Heart right ventricle (tissue), 16 donors: ENCODE results near the gene OBI1. TPM values are rescaled to one million over a fixed set of nuclear protein-coding genes. Genes with fewer than 3 reads are reported as not detected.

Source experiments
- ATAC-seq, 8 donors: fragments of 200-7000 bp; cut with Tn5 transposase; one replicate each; pipeline ENCODE4 v1.9.1; 2020; ENCODE audit warnings: mild to moderate bottlenecking in 8 of 8, moderate library complexity in 8 of 8, moderate number of reproducible peaks in 1 of 8
- DNase-seq, 2 donors: peaks; one replicate each; pipeline ENCODE4 v3.0.0-alpha.2; 2020
- H3K27ac ChIP-seq, 10 donors: fragments of 200-600 bp; sonication (generic) in 2 of 10; one replicate each; pipeline versions ENCODE4 v1.5.0 to v1.8.0; 2020 to 2022; ENCODE audit warnings: mild to moderate bottlenecking in 3 of 10
- H3K27me3 ChIP-seq, 7 donors: fragments of 200-600 bp; one replicate each; pipeline ENCODE4 v1.8.0; 2021 to 2022; ENCODE audit warnings: mild to moderate bottlenecking in 2 of 7
- H3K36me3 ChIP-seq, 9 donors: fragments of 200-600 bp; sonication (generic) in 1 of 9; one replicate each; pipeline versions ENCODE4 v1.5.0 to v1.8.0; 2020 to 2022; ENCODE audit warnings: mild to moderate bottlenecking in 2 of 9
- H3K4me1 ChIP-seq, 9 donors: fragments of 200-600 bp; sonication (generic) in 1 of 9; one replicate each; pipeline versions ENCODE4 v1.5.0 to v1.8.0; 2020 to 2022; ENCODE audit warnings: mild to moderate bottlenecking in 4 of 9
- H3K4me3 ChIP-seq, 10 donors: fragments of 200-600 bp; sonication (generic) in 2 of 10; one replicate each; pipeline versions ENCODE4 v1.5.0 to v1.8.0; 2020 to 2022; ENCODE audit warnings: mild to moderate bottlenecking in 7 of 10, moderate library complexity in 2 of 10
- H3K9me3 ChIP-seq, 11 donors: fragments of 200-600 bp in 10 of 11; sonication (generic) in 2 of 11; one replicate each; pipeline versions ENCODE4 v1.5.0 to v1.8.0; 2013 to 2022; ENCODE audit warnings: mild to moderate bottlenecking in 2 of 11, control low read depth in 1 of 11, moderate library complexity in 1 of 11
- WGBS, 2 donors: extraction: QIAGEN DNeasy Blood & Tissue Kit; methylation state at CpG; one replicate each; pipeline ENCODE4 v1.1.7; 2013; ENCODE audit warnings: inconsistent platforms in 1 of 2; 5-methylcytosine and 5-hydroxymethylcytosine counted together
- intact Hi-C, 10 donors: fragments of 100-400 bp; cut with DNase I; formaldehyde crosslinking; loops; one replicate each; pipeline versions ENCODE4 v1.11.1 to v1.14.2; 2022
- polyA plus RNA-seq, 2 donors: library from polyadenylated mRNA; stranded (reverse); fragments of 200-250 nt; gene quantifications; one replicate each; pipeline ENCODE4 v1.2.3, GENCODE V29; 2013
- total RNA-seq, 10 donors: library from RNA; stranded (reverse); fragmentation: NEBNext Ultra II Directional in 3 of 10; extraction: Animal tissue kit (Norgen Biotek cat#: 25700) in 3 of 10; gene quantifications; one replicate each; pipeline versions ENCODE4 v1.2.1 to v1.2.4, GENCODE V29; 2021 to 2023
- TF ChIP-seq, protein P1 (sequence below), 9 donors: fragments of 200-600 bp; sonication (generic) in 2 of 9; IDR thresholded peaks; one replicate each; pipeline versions ENCODE4 v1.5.0 to v1.8.0; 2021 to 2022; ENCODE audit warnings: antibody characterized with exemption in 9 of 9, mild to moderate bottlenecking in 5 of 9, moderate library complexity in 1 of 9
- donor health status: Arrhythmogenic right ventricular cardiomyopathy.
- donor health status: ischemic (EF 13 %, LVEDD 7.1; RV severe dilation, severe dysfunction).
- donor health status: healthy with polysubstance abuse.
- donor health status: DM: no; HTN: yes; CAD: no.
- donor health status: DM: no; HTN: no; CAD: no.
- donor health status: ischemic (EF 25% LVEDD 6.9; RV normal size, moderate dysfunction).
- donor health status: ischemic (EF 25% LVEDD 5.7; RV mildly dilated, moderate dysfunction).
- donor health status: healthy.
- donor health status: DM: yes; HTN: yes; CAD: no.
- donor health status: Ischemic cardiomyopathy.
- donor health status: ischemic (EF 35%, LVEDD 5.7; RV mildly dilated, moderate dysfunction).
- donor health status: nonischemic (EF 11% LVEDD 7.7; RV severe dilation, severe dysfunction).
- donor health status: DM: yes; HTN: yes; CAD: no.
- donor health status: PGD.
- donor health status: ischemic (EF 29% LVEDD 5.4; RV normal size, mild dysfunction).
- donor health status: nonischemic (EF 23%, LVEDD 6.1; RV moderate dilation, normal function).

The OBI1 gene
- total and polyA plus RNA-seq, 12 donors, result 2.8 to 12.3 (median 9.3) TPM

DNA sequence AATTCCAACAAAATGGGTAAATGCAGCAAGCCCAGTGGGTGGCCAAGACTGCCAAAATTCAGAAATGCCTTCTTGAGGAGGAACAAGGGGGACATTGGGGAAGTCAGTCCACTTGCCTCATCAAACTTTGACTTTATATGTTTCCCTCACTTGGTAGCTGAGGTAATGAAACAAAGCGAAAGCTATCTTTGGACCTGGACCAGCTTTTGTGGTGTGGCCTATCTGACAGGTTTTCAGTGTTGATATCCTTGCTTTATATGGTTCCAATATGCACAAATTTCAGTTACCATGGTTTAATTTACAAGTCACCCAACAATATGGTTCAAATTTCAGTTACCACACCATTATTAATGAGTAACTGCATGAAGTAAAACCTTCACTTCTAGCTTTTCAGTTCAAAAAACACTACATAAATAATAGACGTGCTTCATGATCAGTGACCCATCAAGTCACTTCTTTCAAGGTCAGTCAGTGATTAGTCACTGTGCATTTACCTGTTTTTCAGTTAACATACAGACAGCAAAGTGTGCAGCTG is 38.0 kb downstream of the OBI1 start:
- 96 to 98% methylated on average over 2 of the region's 2 CpGs for WGBS, 2 donors
- TF ChIP-seq, protein P1, sequence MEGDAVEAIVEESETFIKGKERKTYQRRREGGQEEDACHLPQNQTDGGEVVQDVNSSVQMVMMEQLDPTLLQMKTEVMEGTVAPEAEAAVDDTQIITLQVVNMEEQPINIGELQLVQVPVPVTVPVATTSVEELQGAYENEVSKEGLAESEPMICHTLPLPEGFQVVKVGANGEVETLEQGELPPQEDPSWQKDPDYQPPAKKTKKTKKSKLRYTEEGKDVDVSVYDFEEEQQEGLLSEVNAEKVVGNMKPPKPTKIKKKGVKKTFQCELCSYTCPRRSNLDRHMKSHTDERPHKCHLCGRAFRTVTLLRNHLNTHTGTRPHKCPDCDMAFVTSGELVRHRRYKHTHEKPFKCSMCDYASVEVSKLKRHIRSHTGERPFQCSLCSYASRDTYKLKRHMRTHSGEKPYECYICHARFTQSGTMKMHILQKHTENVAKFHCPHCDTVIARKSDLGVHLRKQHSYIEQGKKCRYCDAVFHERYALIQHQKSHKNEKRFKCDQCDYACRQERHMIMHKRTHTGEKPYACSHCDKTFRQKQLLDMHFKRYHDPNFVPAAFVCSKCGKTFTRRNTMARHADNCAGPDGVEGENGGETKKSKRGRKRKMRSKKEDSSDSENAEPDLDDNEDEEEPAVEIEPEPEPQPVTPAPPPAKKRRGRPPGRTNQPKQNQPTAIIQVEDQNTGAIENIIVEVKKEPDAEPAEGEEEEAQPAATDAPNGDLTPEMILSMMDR (IDR thresholded peaks at IDR 0.05), result no peak
- Histone ChIP-seq H3K36me3 (peaks cover 0 to 54% (median 15%) of the 10 kb centered on the region in 9 donors), H3K4me1 (no peaks in the 10 kb centered on the region), H3K27me3 (no peaks in the 10 kb centered on the region), H3K9me3 (no peaks in the 10 kb centered on the region), H3K4me3 (no peak overlapping the region), H3K27ac (no peak overlapping the region)
- intact Hi-C loops, result no loop called here
- DNase-seq (no peak), ATAC-seq (no peak)

- intact Hi-C loops, result no loop called here
Measured at GRCh38 chr13:78618411-78618810, 40.5 kb downstream of the OBI1 start.

GRCh38 chr13:78611040-78611439 is 47.9 kb downstream of the OBI1 start:
- H3K4me3 ChIP-seq, result no peak overlapping the region
- peaks cover 0 to 24% (median 7%) of the 10 kb centered on the region in 9 donors for H3K36me3 ChIP-seq
- peaks cover 23 to 66% (median 53%) of the 10 kb centered on the region in 7 donors for H3K27me3 ChIP-seq
- DNase-seq (no peak), ATAC-seq (no peak)
- no peak overlapping the region for H3K27ac ChIP-seq
- WGBS, 2 donors, result 56 to 60% methylated on average over 3 of the region's 3 CpGs
- TF ChIP-seq, protein P1 (IDR thresholded peaks at IDR 0.05), result no peak
- peaks cover 4 to 36% (median 30%) of the 10 kb centered on the region in 9 donors for H3K4me1 ChIP-seq
- no peaks in the 10 kb centered on the region for H3K9me3 ChIP-seq
- intact Hi-C loops, result loop anchor here in 1 of 10 donors (5.0 kb wide), 1 partner anchor 36 kb away; no protein-coding TSS in a partner anchor

More at GRCh38 chr13:78618411-78618810, 40.5 kb downstream of the OBI1 start:
- Histone ChIP-seq H3K27me3 (no peaks in the 10 kb centered on the region), H3K4me3 (no peak overlapping the region), H3K9me3 (no peaks in the 10 kb centered on the region), H3K36me3 (peaks cover 0 to 48% (median 17%) of the 10 kb centered on the region in 9 donors), H3K4me1 (no peaks in the 10 kb centered on the region), H3K27ac (no peak overlapping the region)
- 100% methylated on average over 1 of the region's 1 CpG for WGBS, 2 donors
- ATAC-seq (no peak), DNase-seq (no peak)
- TF ChIP-seq, protein P1 (IDR thresholded peaks at IDR 0.05), result no peak

DNA sequence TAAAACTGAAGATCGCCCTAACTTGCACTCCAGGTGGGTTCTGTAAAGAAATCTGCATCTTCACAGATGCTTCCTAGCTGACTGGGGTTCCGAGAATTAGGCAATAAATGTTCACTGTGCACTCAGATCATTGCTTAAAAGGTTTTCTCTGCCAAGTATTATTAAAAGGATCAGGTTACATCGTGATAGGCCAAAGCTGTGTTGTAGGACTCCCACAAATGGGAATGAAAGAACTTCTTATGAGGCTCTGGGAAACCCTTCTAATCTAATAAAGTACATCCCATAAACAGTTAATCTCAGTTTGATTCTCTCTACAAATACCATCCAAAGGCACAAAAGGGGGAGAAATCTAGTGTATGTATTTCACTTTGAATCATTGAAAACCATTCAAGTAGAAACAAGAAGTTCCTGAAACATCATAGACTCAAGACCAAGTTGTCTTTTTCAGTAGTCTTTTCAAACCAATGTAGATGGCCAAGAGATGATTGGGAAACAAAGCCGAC is 48.5 kb downstream of the OBI1 start:
- Histone ChIP-seq H3K36me3 (peaks cover 0 to 18% (median under 1%) of the 10 kb centered on the region in 9 donors), H3K27me3 (peaks cover 25 to 72% (median 59%) of the 10 kb centered on the region in 7 donors), H3K4me1 (peaks cover 4 to 36% (median 30%) of the 10 kb centered on the region in 9 donors), H3K9me3 (no peaks in the 10 kb centered on the region), H3K4me3 (no peak overlapping the region), H3K27ac (no peak overlapping the region)
- no peak for DNase-seq
- intact Hi-C loops, result loop anchor here in 1 of 10 donors (5.0 kb wide), 1 partner anchor 37 kb away; no protein-coding TSS in a partner anchor
- ATAC-seq, result no peak
- TF ChIP-seq, protein P1 (IDR thresholded peaks at IDR 0.05), result no peak
- WGBS, 2 donors, result 61 to 64% methylated on average over 4 of the region's 4 CpGs
